HG03064 (cell line): ENCODE measurements around the gene CELF2.

ENCODE experiments used
- ATAC-seq: cut with Tn5 transposase; IDR thresholded peaks from one replicate; pipeline ENCODE4 v1.9.1; 2021; ENCODE audit warnings: low read depth; ENCODE audit not compliant: unreplicated experiment

Gene CELF2

DNA sequence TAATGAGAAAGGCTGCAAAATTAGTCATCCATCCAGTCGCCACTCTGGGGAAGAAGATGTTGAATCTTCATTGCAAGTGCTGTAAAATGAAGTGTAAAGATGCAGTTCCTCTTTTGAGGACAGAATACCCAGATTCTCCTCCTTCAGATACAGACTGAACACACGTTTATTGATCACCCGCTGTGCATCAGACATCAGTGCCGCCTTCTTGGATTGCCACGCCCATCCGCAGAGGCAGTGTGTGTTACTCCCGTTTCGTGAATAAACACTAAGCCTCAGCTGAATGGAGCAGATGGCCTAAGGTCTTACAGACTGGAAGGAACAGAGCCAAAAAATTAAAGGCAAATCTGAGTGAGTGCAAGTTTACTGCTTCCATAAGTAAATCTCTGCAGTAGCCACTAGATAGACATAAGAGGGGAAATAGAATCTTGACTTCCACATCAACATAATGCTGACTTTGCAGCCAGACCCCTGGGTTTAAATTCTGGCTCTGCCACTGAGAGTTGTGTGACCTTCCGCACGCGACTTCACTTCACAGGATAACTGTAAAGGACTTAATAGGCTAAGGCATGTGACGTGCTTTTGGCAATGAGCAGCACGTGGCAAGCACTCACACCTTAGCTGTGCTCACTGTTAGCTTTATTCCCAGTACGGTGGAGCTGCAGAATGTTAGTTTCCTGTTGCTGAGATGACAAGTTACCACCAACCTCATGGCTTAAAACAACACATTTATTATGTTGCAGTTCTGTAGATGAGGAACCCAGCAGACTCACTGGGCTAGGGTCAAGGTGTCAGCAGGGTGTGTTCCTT is 285.9 kb downstream of the CELF2 start:
- no peak for ATAC-seq

DNA sequence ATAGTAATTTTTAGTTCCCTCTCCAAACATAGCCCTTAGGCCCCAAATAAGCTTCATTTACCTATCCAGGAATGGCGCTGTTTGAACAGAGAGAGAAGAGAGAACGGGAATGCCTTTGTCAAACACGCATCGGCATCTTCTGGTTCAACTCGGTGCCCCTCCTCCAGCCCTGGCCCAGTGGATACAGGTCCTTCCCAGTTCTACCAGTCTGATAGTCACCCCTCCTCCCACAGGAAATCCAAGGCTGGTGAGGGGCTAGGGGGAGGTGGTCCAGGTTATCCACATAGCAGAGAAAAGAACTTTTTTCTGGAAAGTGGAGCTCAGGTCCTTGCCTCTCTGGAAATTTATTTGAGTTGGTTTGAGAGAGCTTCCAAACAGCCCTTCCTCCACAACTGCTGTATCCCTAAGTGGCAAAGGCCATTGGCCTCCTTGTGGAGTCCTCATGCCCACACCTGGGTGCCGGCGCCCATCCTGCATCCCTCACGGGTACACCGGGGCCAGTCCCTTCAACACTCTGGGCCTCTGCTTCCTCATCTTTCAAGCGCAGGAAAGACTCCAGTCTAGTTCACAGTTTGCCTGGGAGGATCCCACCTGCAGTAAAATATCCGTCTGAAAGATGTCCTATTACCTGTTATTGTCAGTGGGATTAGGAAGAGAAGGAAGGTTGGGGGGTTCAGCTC is 287.4 kb downstream of the CELF2 start:
- no peak for ATAC-seq

- no peak for ATAC-seq
Observed at GRCh38 chr10:11305825-11306593, 288.3 kb downstream of the CELF2 start.

DNA sequence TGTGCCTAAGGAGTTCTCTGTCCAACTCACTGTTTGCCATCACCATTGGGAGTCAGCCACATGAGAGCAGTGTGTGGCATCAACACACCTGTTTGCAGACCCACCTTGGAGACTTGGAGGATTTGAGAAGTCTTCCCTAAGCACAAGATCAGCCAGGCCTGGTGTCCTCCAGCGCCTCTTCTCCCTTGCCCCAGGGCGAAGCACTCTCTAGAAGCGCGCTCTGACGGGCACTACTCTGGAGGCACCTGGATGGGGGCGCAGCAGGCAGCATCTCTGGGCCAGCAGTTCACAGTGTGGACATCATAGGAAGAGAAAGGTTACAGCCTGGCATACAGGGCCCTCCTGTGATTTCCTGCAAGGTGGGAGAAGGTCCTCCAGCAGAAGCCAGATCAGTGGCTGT is 289.3 kb downstream of the CELF2 start:
- no peak for ATAC-seq

GRCh38 chr10:11307937-11308336 is 290.3 kb downstream of the CELF2 start:
- no peak for ATAC-seq

DNA sequence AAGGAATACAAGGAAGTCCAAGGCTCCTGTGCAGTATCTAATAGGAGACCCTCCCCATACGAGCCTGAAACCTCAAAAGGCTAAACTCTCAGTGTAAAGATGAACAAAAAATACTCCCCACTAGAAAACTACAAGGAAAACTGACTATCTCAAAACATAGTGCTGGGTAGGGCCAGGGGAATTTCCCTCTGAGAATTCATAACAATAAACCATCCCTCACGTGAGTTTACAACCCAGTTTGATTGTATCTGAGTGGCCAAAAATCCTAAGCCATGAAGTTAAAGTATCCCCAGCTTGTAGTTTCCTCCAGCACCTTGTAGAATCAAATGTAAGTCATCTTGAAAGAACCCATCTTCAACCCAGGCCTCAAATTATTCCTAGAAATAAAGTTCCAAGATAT is 293.4 kb downstream of the CELF2 start:
- ATAC-seq: no peak

- ATAC-seq: no peak
Observed at GRCh38 chr10:11313463-11313862, 295.8 kb downstream of the CELF2 start.

DNA sequence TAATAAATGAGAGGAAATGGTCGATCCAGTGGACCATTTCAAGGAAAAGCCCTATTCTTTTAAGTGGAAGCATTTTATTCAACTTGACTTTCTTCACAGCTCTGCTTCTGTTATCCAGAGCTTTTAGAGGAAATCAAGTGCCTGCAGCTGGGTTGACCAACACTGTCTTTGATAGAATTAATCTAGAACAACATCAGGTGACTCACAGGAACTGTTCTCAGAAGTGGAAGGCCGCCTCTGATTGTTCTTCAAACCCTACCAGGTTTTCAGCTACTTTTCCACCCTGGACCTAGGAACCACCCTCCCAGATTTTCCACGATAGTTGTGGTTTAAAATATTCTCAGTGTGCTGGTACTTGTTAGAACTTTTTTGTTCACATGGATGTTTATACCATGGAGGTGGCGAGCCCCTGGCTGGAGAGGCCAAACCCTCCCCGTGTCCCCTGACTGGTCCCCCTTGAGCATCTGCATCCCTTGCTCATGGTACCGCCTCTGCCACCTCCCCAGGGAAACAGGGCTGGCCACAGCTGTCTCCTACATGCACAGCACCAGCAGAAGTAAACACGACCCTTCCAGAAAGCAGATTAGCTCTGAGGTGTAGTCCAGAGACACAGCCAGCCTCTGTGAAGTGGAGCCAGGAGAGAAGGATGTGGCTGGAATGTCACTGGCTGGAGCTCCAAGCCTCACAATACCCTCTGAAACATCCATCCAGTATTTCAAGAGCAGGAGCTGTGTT is 300.4 kb downstream of the CELF2 start:
- ATAC-seq: no peak

- ATAC-seq: no peak
Observed at GRCh38 chr10:11318826-11319598, 301.3 kb downstream of the CELF2 start.

DNA sequence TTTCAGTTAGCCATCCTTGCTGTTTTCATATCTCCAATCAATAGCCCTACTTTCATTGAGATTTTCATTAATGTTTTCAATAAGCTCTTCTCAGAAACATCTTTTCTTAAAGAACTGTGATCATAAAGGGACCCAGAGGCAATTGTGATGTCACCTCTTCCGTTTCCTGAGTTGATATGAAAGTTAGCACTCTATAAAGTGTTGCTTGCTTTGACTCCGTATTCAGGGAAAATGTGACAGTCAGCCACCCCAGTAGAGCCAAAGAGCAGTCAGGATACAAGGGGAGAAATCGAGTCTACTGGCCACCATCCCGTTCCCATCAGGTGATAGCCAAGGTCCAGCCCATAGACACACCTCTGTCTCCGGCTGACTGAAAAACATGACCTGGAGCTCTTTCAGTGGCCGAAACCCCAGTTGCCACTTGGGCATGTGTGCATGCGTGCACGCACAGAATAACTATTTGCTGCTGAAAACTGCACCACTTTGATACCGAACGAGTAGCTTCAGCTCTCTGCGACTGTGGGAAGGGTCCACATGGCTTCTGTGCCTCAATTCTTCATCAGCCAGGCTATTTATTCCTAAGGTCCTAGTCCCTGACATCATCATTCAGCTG is 302.4 kb downstream of the CELF2 start:
- ATAC-seq: no peak

GRCh38 chr10:11320809-11321520 is 303.3 kb downstream of the CELF2 start:
- no peak for ATAC-seq

- no peak for ATAC-seq
Observed at GRCh38 chr10:11322698-11323097, 305.0 kb downstream of the CELF2 start.

- no peak for ATAC-seq
Observed at GRCh38 chr10:11324761-11325321, 307.2 kb downstream of the CELF2 start.

DNA sequence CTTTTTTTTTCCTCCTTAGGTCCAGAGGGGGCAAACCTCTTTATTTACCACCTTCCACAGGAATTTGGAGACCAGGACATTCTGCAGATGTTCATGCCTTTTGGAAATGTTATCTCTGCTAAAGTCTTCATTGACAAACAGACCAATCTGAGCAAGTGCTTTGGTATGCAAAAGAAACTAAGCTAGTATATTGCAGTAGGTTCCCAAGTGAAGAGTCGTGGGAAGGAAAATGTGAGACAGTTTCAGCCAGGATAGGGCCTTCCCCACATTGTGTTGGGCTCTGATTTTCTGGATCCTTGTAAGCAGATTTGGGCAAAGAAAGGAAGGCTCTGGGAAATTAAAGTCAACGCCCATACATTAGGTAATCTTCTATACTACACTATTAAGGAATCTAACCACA is 308.1 kb downstream of the CELF2 start:
- ATAC-seq: no peak

DNA sequence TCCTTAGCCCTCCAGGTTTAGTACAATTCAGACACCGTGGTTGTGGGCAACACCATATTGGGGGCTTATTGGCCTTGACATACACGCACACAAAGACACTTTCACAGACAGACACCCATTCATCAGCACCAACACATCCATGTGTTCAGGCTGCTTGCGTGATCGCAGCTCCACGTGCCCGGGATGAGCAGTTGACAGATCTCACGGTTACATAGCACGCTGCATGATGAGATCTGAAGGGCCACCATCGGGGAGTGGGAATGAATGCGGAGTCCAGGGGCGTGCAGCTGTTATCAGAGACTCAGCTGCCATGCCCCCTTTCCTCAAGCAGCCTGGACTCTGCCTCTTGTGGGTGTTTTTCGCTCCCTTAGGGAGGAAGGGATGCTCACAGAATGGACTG is 308.6 kb downstream of the CELF2 start:
- ATAC-seq: no peak

GRCh38 chr10:11326913-11327616 is 309.4 kb downstream of the CELF2 start:
- no peak for ATAC-seq

DNA sequence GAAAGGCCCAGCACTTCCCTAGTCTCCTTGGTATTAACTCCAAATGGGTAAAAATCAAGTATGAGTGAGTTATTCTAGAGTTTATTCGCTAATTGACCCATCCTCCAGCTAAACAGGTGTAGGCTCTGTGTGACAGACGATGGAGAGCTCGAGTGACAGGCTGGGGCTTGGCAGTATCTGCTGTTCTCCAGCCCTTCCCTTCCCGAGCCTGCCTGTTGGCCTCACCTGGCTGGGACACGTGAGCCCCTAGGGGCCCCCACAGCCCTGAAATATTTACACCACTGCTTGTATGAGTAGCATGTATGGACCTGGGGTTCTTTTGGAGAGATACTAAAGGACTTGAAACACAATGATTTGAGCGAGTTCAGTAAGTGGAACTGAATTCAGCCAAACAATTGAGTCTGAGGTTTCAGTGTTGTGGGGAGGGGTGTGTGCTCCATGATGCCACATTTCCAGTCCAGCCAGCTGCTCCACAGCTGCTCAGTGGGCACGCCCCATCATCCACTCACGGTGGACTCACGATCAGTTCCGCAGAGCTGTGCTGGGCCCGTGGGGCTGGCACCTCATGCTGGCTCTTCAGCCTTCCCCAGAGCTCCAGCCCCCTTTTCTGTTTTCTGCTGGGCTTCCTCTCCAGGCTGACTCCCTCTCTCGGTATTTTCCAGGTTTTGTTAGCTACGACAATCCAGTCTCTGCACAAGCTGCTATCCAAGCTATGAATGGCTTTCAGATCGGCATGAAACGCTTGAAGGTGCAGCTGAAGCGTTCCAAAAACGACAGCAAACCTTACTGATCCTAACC is 310.8 kb downstream of the CELF2 start:
- no peak for ATAC-seq
